ENCODE measurements around the gene ERCC8.

ERCC8 gene

GRCh38 chr5:60830581-60831127, 114.2 kb downstream of the ERCC8 start:
- DNase-seq, result no peak
- Mint-ChIP-seq H3K27me3 (peaks cover 12% of the 10 kb centered on the region), H3K4me1 (peaks cover 6% of the 10 kb centered on the region), H3K27ac (no peak overlapping the region), H3K9me3 (no peaks in the 10 kb centered on the region), H3K4me3 (no peak overlapping the region)
- no peak for ATAC-seq

DNA sequence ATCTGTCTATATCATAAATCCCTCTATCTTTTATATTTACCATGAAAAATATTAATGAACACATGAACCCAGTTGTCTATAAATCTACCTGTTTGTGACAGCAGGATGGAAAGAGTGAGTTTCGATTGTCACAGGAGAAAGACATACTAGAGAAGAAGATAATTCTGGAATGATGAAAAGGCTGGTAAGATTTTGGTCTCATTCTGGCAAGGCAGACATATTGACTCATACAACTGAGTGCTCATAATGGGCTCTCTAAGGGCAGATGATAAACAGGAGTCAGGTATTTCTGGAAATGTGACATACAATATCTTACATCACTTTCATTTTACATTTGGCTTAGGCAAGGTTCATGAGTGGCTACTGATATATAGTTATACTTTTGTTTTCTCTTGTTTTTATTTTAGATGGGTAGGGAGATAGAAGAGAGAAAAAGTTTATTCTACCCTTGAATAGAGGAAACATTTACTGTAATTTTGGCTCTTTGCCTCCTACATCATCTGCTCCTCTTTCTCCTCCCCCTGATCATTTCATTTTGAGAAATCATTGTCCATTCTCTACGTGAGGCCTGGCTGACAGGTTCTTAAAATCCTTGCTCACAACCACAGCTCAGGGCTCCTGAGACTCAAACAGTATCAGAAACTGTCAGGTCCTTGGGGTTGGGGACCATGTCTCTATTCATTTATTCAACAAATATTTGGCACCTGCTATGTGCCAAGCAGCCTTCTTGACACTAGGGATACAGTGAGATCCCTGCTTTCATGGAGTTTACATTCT, 115.2 kb downstream of the ERCC8 start:
- DNase-seq (no peak), ATAC-seq (peak; percentile 82)
- H3K4me3 Mint-ChIP-seq, result no peak overlapping the region
- H3K4me1 Mint-ChIP-seq, result peaks cover 6% of the 10 kb centered on the region
- H3K9me3 Mint-ChIP-seq, result no peaks in the 10 kb centered on the region
- H3K27ac Mint-ChIP-seq, result peak overlapping the region in 1 of 2 donors; percentile 41
- peaks cover 8% of the 10 kb centered on the region for H3K27me3 Mint-ChIP-seq

DNA sequence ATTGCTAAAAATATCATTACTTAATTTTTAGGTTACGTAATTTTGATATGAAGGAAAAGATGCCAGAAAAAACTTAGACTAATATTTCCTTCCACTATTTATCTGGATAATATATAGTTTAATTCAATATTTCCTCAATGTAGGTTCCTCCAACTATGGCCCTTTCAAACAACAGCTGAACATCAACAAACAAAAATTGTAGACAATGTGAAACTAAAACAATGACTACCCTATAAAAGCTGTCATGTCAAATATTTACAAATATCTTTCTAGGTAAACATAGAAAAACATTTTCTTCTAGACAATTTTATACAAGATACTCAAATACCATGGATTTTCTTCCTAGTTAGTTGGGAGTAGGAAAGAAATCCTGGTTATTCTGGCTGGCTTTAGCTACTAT, 117.7 kb downstream of the ERCC8 start:
- ATAC-seq (no peak), DNase-seq (no peak)
- Mint-ChIP-seq H3K9me3 (no peaks in the 10 kb centered on the region), H3K4me1 (peaks cover 6% of the 10 kb centered on the region), H3K27ac (no peak overlapping the region), H3K27me3 (peaks cover 8% of the 10 kb centered on the region), H3K4me3 (no peak overlapping the region)

DNA sequence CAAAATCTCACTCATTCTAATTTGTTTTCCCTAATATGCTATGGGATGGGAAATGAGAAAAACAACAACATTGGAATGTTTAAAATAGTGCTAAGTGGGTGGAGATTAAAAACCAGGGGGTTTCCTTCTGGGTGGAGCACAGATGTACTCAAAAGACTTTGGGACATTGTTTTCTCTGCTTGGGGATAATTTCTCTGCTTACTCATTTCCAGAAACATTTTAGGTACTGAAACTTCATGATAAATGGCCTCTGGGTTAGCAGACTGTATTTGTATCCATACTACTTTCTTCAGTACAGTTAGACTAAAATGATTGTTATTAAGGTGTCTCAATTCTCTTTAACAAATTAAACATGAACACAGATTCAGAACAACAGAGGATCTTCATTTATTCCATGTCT, 118.2 kb downstream of the ERCC8 start:
- Mint-ChIP-seq H3K4me1 (peaks cover 6% of the 10 kb centered on the region), H3K4me3 (no peak overlapping the region), H3K27me3 (peaks cover 8% of the 10 kb centered on the region), H3K27ac (no peak overlapping the region), H3K9me3 (no peaks in the 10 kb centered on the region)
- DNase-seq (no peak), ATAC-seq (no peak)
